HFF-Myc (cell line): ENCODE measurements around the gene NLRC5.
"Not testable (repeated sequence)": the region's sequence is repeated elsewhere in the genome, so short reads cannot be mapped to it uniquely, and the experiment has no call there.

Experiments used
- DNase-seq: peaks from one replicate; pipeline ENCODE4 v3.0.0-alpha.2; 2011; ENCODE audit warnings: low read depth; ENCODE audit errors: extremely low read depth
- H3K4me3 ChIP-seq: replicated peaks from 2 replicates; pipeline ENCODE4 v1.5.1; 2011; ENCODE audit warnings: low read depth, mild to moderate bottlenecking, control low read depth, low read length
- TF ChIP-seq, protein P1 (sequence below): IDR thresholded peaks from 2 replicates; pipeline ENCODE4 v1.5.1; 2012; ENCODE audit warnings: mild to moderate bottlenecking, low read depth, low read length, control low read depth; ENCODE audit errors: missing control alignments

The NLRC5 gene

DNA sequence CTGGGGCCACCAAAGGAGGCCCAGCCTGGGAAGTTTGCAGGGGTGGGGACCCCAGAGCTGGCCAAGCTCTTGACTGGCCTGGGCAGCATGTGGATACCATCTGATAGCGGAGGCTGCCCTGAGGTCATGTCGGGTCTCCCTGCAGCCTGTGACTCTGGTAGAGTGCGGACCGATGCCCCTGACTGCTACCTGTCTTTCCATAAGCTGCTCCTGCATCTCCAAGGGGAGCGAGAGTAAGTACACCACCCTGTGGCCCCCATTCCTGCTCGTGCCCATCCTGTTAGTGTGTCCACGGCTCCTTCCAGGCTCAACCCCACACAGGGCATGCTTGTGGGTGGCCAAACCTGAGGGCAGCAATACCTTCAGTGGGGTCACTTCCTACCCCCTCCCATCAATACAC lies 19.6 kb upstream of the NLRC5 start:
- DNase-seq: no peak
- no peak overlapping the region for H3K4me3 ChIP-seq
- TF ChIP-seq, protein P1, sequence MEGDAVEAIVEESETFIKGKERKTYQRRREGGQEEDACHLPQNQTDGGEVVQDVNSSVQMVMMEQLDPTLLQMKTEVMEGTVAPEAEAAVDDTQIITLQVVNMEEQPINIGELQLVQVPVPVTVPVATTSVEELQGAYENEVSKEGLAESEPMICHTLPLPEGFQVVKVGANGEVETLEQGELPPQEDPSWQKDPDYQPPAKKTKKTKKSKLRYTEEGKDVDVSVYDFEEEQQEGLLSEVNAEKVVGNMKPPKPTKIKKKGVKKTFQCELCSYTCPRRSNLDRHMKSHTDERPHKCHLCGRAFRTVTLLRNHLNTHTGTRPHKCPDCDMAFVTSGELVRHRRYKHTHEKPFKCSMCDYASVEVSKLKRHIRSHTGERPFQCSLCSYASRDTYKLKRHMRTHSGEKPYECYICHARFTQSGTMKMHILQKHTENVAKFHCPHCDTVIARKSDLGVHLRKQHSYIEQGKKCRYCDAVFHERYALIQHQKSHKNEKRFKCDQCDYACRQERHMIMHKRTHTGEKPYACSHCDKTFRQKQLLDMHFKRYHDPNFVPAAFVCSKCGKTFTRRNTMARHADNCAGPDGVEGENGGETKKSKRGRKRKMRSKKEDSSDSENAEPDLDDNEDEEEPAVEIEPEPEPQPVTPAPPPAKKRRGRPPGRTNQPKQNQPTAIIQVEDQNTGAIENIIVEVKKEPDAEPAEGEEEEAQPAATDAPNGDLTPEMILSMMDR: no peak

- no peak overlapping the region for H3K4me3 ChIP-seq
- TF ChIP-seq, protein P1: no peak
- no peak for DNase-seq
Observed at GRCh38 chr16:56970934-56971767, 18.2 kb upstream of the NLRC5 start.

DNA sequence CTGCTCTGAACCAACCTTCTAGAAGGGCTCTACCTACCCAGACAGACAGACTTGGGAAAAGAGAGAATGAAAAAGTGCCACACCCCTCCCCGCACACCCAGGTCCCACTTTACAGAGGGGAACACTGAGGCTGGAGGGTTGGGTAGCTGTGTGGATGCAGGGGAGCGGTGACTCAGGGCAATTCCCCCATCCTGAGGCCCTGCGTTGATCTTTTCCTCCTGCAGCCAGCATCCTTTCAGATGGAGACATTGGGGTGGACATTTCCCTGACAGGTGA lies 17.7 kb upstream of the NLRC5 start:
- TF ChIP-seq, protein P1: no peak
- no peak overlapping the region for H3K4me3 ChIP-seq

GRCh38 chr16:56972403-56973293 lies 16.7 kb upstream of the NLRC5 start:
- TF ChIP-seq, protein P1: no peak
- no peak overlapping the region for H3K4me3 ChIP-seq
- no peak for DNase-seq

More for the DNA sequence above, 17.7 kb upstream of the NLRC5 start:
- no peak for DNase-seq

GRCh38 chr16:56973294-56973689 lies 16.1 kb upstream of the NLRC5 start:
- no peak for DNase-seq
- TF ChIP-seq, protein P1: no peak
- no peak overlapping the region for H3K4me3 ChIP-seq

- not testable (repeated sequence) for DNase-seq, H3K4me3 ChIP-seq
Observed at GRCh38 chr16:56973899-56974298, 15.5 kb upstream of the NLRC5 start.
